Uterus (tissue), 4 donors: Measurements from ENCODE around the gene MLNR. TPM values are rescaled to one million over a fixed set of nuclear protein-coding genes. Genes with fewer than 3 reads are reported as not detected.
A peak's percentile ranks its signal among the peaks of the same experiment; 100 is the strongest.

Experiments used
- DNase-seq, 2 donors: peaks; one replicate each; pipeline ENCODE4 v3.0.0-alpha.2; 2019 to 2020
- H3K27ac ChIP-seq, 2 donors: fragments of 200-600 bp; sonication (generic); 1 replicate in 1 of 2; 2 replicates in 1 of 2; pipeline ENCODE4 v1.5.1; 2016 to 2018
- H3K27me3 ChIP-seq, 2 donors: fragments of 200-600 bp; sonication (generic); one replicate each; pipeline ENCODE4 v1.5.1; 2018 to 2019; ENCODE audit warnings: control low read depth in 1 of 2
- H3K36me3 ChIP-seq, 2 donors: fragments of 200-600 bp; sonication (generic); one replicate each; pipeline ENCODE4 v1.5.1; 2019; ENCODE audit warnings: control low read depth in 1 of 2
- H3K4me1 ChIP-seq, 2 donors: fragments of 200-600 bp; sonication (generic); one replicate each; pipeline ENCODE4 v1.5.1; 2018 to 2019; ENCODE audit warnings: control low read depth in 1 of 2
- H3K4me3 ChIP-seq, 2 donors: fragments of 200-600 bp; sonication (generic); 1 replicate in 1 of 2; 2 replicates in 1 of 2; pipeline ENCODE4 v1.5.1; 2018 to 2019; ENCODE audit warnings: mild to moderate bottlenecking in 1 of 2
- H3K9me3 ChIP-seq, 2 donors: fragments of 200-600 bp; sonication (generic); one replicate each; pipeline ENCODE4 v1.5.1; 2019; ENCODE audit warnings: control low read depth in 1 of 2
- POLR2A ChIP-seq, 2 donors: fragments of 450-650 bp; IDR thresholded peaks; one replicate each; pipeline ENCODE4 v1.6.1; 2016; ENCODE audit warnings: antibody characterized with exemption in 2 of 2, mild to moderate bottlenecking in 1 of 2, moderate library complexity in 1 of 2
- intact Hi-C: fragments of 100-400 bp; cut with DNase I; formaldehyde crosslinking; loops from one replicate; pipeline ENCODE4 v1.15.1; 2023; ENCODE audit warnings: low total_unique reads
- total RNA-seq, 4 donors: library from RNA; depleted of rRNA in 3 of 4; stranded (reverse); fragments of >200 nt in 3 of 4; gene quantifications; one replicate each; pipeline versions ENCODE4 v1.1.0 to v1.2.4, GENCODE V29; 2014 to 2023
- TF ChIP-seq, protein P1 (sequence below), 4 experiments: fragments of 200-600 bp in 2 of 4; fragments of 450-650 bp in 2 of 4; sonication (generic) in 2 of 4; IDR thresholded peaks; one replicate each; pipeline ENCODE4 v1.5.1; 2016 to 2019; ENCODE audit warnings: antibody characterized with exemption in 4 of 4, mild to moderate bottlenecking in 2 of 4, moderate library complexity in 1 of 4
- donor health status: DM: yes; HTN: yes; CAD: no.

The MLNR gene
- total RNA-seq, 4 donors from 2014 or later = not detected

DNA sequence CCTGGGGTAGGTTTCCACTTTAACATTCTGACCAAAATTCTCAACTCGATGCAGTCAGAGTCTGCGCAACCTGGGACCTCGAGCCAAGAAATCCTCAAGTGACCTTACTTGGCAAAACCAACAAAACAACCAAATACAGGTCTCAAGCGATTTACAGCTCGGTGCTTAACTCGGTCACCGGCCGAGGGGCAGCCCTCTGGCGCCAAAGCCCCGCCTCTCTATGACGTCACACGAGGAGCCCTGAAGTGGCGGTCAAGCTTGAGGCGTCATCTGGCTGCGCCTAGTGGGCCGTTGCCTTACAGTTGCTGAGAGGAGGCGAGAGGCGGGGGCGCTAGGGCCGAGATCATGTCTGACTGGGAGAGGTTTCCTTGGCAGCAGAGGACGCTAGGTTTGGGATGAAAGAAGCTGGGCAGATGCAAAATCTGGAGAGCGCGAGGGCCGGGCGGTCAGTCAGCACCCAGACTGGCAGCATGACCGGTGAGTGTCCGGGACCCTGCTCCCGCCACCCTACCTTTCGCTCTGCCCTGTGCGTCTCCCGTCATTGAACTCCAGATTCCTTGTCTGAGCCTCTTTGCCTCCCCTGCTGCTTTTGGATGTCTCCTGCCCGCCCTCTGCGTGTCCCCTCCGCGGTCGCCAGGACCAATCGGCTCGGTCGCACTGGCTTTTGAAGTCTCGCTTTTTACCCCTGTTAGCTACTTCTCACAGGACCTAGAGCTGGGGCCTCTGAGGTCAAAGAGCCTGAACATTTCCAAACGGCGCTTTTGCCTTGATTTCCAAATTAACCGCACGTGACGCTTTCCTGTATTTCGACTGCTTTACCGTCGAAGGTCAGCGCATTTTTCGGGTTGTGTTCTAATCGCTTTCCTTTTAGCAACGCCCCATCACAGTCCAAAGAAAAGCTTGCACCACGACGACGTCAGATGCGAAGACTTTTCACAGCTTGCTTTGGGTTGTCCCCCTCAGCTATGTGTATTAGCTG is 27.8 kb downstream of the MLNR start, which contains the start of gene CDADC1:
Gene CDADC1, plus strand, starts transcription at position 283 of the 979 bp plus-strand sequence. Its CDS starts 113 bp downstream, at position 396.
- intact Hi-C loops = no loop called here
- Histone ChIP-seq H3K27ac (peak within 1 kb of the TSS; percentile 92 to 94), H3K4me1 (peaks cover 0 to 9% of the 10 kb centered on the region in 2 donors), H3K4me3 (peak within 1 kb of the TSS; percentile 72 to 98), H3K36me3 (no peaks in the 10 kb centered on the region), H3K27me3 (no peaks in the 10 kb centered on the region), H3K9me3 (no peaks in the 10 kb centered on the region)
- TF ChIP-seq POLR2A (IDR thresholded peaks at IDR 0.05) = peak; percentile 85 to 87
- TF ChIP-seq, protein P1, sequence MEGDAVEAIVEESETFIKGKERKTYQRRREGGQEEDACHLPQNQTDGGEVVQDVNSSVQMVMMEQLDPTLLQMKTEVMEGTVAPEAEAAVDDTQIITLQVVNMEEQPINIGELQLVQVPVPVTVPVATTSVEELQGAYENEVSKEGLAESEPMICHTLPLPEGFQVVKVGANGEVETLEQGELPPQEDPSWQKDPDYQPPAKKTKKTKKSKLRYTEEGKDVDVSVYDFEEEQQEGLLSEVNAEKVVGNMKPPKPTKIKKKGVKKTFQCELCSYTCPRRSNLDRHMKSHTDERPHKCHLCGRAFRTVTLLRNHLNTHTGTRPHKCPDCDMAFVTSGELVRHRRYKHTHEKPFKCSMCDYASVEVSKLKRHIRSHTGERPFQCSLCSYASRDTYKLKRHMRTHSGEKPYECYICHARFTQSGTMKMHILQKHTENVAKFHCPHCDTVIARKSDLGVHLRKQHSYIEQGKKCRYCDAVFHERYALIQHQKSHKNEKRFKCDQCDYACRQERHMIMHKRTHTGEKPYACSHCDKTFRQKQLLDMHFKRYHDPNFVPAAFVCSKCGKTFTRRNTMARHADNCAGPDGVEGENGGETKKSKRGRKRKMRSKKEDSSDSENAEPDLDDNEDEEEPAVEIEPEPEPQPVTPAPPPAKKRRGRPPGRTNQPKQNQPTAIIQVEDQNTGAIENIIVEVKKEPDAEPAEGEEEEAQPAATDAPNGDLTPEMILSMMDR (IDR thresholded peaks at IDR 0.05) = peak in 3 of 4 experiments; percentile 14 to 31 (median 29)
- DNase-seq = peak; percentile 98

DNA sequence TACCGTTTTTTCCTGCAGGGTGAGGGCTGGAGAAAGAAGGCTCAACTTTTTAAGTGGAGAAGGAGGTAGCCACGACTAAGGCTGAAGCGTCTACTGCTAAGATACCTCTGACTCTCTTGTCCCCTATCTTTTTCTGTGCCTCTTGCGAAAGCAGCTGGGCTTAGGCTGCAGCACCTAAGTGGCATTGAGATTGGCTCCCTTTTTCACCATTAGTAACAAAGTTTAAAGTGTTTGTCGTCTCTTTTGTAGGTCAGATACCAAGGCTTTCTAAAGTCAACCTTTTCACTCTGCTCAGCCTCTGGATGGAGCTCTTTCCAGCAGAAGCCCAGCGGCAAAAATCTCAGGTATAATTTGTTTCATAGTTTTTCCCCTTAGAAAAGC is 28.5 kb downstream of the MLNR start:
- intact Hi-C loops = no loop called here
- no peaks in the 10 kb centered on the region for H3K36me3 ChIP-seq
- no peak for TF ChIP-seq POLR2A (IDR thresholded peaks at IDR 0.05)
- TF ChIP-seq, protein P1 (IDR thresholded peaks at IDR 0.05) = no peak
- DNase-seq = no peak
- H3K27ac ChIP-seq = peak overlapping the region; percentile 92 to 94
- H3K27me3 ChIP-seq = no peaks in the 10 kb centered on the region
- H3K9me3 ChIP-seq = no peaks in the 10 kb centered on the region
- H3K4me3 ChIP-seq = peak overlapping the region; percentile 72 to 98
- peaks cover 0 to 9% of the 10 kb centered on the region in 2 donors for H3K4me1 ChIP-seq

DNA sequence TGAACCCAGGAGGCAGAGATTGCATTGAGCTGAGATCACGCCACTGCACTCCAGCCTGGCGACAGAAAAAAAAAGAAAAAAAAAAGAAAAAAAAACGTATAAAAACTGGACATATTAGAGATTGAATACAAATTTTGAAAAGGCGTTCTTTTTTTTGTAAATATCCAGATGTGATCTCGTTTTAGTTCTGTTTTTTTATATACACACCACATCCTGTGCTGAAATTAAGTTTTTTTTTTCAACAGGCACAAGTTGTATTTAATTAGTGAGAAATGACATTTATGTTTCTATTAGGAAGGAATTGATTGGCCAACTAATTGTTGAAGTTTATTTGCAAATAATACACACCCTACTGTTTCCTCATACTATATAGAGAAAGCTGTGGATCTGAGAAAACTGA is 31.2 kb downstream of the MLNR start:
- no peaks in the 10 kb centered on the region for H3K36me3 ChIP-seq
- no peak for DNase-seq
- intact Hi-C loops = no loop called here
- H3K9me3 ChIP-seq = no peaks in the 10 kb centered on the region
- H3K4me3 ChIP-seq = no peak overlapping the region
- no peaks in the 10 kb centered on the region for H3K27me3 ChIP-seq
- TF ChIP-seq, protein P1 (IDR thresholded peaks at IDR 0.05) = no peak
- no peak for TF ChIP-seq POLR2A (IDR thresholded peaks at IDR 0.05)
- no peak overlapping the region for H3K27ac ChIP-seq
- peaks cover 0 to 9% of the 10 kb centered on the region in 2 donors for H3K4me1 ChIP-seq

DNA sequence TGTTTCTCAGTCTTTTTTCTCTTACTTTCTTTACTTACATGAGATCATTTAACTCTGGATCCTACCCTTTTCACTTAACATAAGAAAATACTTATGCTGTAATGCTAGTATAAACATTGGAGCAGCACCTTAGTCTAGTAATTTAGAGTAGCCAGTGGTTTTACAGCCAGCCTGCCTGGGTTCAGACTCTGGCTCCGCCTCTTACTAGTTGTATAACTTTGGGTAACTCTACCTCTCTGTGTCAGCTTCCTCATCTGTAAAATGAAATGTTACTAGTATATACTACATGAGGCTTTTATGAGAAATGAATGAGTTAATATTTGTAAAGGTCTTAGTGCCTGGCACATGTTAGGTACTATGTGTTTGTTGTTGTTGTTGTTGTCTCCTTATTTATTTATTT is 33.2 kb downstream of the MLNR start:
- Histone ChIP-seq H3K4me3 (no peak overlapping the region), H3K9me3 (no peaks in the 10 kb centered on the region), H3K27me3 (no peaks in the 10 kb centered on the region), H3K36me3 (no peaks in the 10 kb centered on the region), H3K27ac (no peak overlapping the region), H3K4me1 (peaks cover 0 to 9% of the 10 kb centered on the region in 2 donors)
- TF ChIP-seq POLR2A (IDR thresholded peaks at IDR 0.05) = no peak
- TF ChIP-seq, protein P1 (IDR thresholded peaks at IDR 0.05) = no peak
- intact Hi-C loops = loop anchor here (1.0 kb wide), 1 partner anchor 28 kb away; no protein-coding TSS in a partner anchor
- DNase-seq = no peak

DNA sequence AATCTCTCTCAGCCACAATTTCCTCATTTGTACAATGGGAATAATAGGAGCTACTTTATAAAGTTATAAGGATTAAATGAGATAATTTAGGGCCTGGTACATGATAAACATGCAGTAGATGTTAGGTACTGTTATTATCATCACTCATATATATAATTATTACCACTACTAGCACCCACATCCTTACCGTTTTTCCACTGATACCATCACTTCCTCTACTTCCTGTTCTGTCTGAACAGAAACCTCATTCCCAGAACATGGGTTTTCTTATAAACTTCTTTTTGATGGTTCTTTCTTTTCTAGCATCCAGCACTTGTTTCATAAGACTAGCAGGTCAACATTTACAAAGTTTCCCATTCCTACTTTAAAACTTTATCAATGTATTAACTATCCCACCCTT is 33.9 kb downstream of the MLNR start:
- H3K4me1 ChIP-seq = peaks cover 0 to 8% of the 10 kb centered on the region in 2 donors
- TF ChIP-seq, protein P1 (IDR thresholded peaks at IDR 0.05) = no peak
- TF ChIP-seq POLR2A (IDR thresholded peaks at IDR 0.05) = no peak
- no peak overlapping the region for H3K27ac ChIP-seq
- H3K27me3 ChIP-seq = no peaks in the 10 kb centered on the region
- no peak overlapping the region for H3K4me3 ChIP-seq
- DNase-seq = no peak
- no peaks in the 10 kb centered on the region for H3K36me3 ChIP-seq
- intact Hi-C loops = no loop called here
- H3K9me3 ChIP-seq = no peaks in the 10 kb centered on the region
